SH-SY5Y (cell line): ENCODE measurements around the gene NAP1L5.

Experiments
- GATA2 ChIP-seq: IDR thresholded peaks from 2 replicates; pipeline ENCODE4 v1.6.1; 2011; ENCODE audit warnings: mild to moderate bottlenecking, low read depth, low read length
- GATA3 ChIP-seq: IDR thresholded peaks from 2 replicates; pipeline ENCODE4 v1.6.1; 2011; ENCODE audit warnings: low read depth, mild to moderate bottlenecking, low read length, moderate library complexity

- TF ChIP-seq GATA2, result no peak
- no peak for TF ChIP-seq GATA3
These were observed 3.8 kb downstream of the NAP1L5 start for GRCh38 chr4:88693792-88694191.
